GM18858 (cell line): ENCODE data around the gene SPEG.

Experiments
- ATAC-seq: cut with Tn5 transposase; IDR thresholded peaks from one replicate; pipeline ENCODE4 v1.9.1; 2021; ENCODE audit not compliant: unreplicated experiment

Gene SPEG

DNA sequence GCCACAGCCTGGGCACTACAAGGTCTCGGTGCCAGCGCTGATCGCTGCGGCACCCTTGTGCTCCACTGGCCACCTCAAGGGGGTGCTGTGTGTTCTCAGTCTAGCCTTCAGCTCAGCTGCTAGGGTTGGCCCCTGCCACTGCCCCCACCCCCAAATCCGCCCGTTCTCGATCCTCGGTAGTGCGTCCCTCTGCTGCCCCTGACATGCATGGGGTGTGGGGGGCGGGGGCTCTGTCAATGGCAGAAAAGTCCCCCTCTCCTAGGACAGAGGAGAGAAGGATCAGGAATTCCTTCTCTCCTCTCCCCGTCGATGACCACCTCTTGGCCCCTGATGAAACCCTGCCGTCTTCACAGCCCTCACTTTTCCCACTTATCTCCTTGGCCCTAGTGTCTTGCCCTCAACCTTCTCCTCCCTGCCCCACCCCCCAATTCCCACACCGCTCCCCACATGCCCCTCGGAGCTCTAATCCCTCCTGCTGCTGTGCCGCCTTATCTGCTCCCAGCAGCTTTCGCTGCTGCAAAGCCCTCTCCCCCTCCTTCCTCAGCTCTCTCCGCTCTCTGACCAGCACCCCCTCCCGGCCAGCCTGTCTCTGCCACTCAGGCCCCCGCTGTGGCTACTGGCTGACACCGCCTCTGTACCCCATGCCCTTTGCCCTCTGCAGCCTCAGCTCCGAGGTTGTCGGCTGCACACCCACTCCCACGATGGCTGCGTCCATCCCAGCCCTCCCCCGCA, 75.3 kb downstream of the SPEG start:
- peak; percentile 65 for ATAC-seq

DNA sequence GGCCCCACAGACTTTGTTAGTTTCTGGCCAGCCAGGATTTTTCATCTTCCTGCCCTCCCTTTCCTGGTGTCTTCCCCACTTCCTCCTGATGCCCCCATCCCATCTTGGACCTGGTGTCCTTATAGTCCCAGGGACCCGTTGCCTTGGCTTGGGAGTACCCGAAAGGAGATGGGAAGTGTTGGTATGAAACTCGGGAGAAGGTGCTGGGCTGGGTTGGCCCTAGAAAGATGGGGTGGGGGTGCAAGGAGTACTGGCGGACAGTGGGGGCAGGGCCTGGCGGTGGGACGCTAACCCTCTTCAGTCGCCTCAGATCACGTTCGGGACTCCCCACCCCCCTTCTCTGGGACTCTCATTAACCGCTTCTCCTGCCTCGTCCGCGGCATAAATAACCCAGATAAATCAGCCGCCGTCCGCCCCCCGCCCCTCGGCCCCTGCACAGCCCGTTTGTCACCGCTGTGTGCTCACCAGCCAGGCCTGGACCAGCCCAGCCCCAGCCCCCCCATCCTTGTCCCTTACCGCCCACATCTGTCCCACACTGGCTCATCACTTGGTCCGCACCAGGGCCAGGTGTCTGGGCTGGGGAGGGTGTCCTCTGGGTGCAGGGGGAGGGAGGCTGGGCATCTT, 76.0 kb downstream of the SPEG start:
- no peak for ATAC-seq

DNA sequence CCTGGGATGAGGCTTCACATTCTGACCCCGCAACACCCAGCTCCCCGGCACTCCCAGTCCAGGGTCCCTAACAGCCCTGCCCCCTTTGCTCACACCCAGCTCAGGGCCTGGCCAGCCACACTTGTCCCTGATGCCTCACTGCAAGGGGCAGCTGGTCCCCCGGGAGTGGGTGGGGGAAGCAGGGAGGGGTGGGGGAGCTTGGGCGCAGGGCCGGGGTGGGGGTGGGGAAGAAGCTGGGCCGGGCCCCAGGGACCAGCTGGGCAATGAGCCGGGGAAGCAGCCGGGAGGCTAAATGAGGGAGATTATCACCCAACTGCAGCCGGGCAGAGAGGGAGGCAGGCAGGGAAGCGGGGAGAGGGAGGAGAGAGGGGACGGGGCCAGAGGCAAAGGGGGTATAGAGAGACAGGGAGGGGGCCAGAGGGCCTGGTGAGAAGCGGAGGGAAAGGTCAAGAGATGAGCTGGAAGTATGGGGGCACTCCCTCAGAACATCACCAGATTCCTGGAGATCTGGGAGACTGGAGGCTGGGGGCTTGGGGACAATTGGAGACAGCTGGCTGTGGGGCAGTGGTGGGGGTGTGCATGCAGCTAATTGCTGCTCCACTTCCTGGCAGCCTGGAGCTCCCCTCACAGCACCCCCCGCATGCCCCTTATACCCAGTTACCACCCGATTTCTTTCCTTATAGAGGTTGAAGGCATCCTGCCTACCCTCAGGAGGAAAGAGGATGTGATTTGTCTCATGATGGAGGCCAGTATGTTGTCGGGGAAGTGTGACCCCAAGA, 77.1 kb downstream of the SPEG start:
- no peak for ATAC-seq

DNA sequence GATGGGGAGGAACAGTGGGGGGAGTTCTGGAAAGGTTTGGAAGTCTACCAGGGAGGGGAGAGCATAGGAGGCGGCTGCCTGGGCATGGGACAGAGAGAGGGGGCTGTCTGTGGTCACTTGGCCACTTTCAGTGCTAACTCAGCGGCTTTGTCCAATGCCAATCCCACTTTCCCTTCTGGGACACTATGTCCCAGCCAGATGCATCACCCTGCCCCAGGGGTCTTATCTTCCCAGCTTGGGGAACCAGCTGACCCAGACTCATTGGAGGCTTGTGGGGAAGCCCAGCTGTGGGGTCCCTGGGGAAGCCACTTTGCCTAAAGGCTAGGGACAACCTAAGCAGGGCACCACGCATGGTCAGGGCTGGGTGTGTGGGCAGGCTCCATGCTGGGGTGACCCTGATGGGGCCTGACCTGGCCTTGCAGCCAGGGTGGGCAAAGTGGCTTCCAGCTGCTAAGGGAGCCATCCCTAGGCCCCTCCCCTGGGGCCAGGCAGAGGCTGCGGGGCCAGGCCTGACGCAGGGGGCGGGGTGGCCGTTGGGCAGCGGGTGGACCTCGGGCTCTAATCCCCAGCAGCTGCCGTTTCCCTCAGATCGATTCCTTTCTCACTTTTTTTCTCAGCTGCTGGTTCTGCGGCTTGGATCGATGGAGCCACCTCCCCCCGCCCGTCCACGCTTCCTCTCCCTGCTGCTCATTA, 78.0 kb downstream of the SPEG start:
- ATAC-seq: no peak

DNA sequence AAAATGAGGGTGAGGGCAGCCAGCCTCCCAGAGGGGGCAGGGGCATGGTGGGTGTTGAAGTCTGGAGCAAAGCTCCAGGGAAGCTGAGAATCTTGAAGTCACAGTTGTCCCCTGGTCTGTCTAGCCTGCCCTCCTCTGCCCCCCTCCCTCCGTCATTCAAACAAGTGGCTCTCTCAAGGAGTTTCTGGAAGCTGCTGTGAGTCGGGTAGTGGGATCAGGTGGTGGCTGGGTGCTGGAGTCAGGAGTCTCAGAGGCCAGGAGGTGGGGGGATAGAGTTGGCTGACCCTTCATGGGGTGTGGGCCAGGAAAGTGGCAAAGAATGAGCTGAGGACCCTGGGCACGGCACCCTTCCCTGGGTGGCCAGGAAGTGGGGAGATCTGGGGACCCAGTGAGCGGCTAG, 79.1 kb downstream of the SPEG start:
- no peak for ATAC-seq

- ATAC-seq: no peak
Observed at GRCh38 chr2:219514196-219514761, 79.6 kb downstream of the SPEG start, which contains the start of gene ASIC4. TSS of gene ASIC4 (plus strand) at chr2:219514482. CDS start at chr2:219514725, 243 bp downstream.

DNA sequence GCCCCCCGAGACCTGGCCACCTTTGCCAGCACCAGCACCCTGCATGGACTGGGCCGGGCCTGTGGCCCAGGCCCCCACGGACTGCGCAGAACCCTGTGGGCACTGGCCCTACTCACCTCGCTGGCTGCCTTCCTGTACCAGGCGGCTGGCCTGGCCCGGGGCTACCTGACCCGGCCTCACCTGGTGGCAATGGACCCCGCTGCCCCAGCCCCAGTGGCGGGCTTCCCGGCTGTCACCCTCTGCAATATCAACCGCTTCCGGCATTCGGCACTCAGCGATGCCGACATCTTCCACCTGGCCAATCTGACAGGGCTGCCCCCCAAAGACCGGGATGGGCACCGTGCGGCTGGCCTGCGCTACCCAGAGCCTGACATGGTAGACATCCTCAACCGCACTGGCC, 80.2 kb downstream of the SPEG start:
- no peak for ATAC-seq

GRCh38 chr2:219515874-219516629, 81.4 kb downstream of the SPEG start:
- no peak for ATAC-seq

- no peak for ATAC-seq
Observed at GRCh38 chr2:219516888-219517287, 82.2 kb downstream of the SPEG start.

- no peak for ATAC-seq
Observed at GRCh38 chr2:219517954-219518778, 83.5 kb downstream of the SPEG start.

- ATAC-seq: no peak
Observed at GRCh38 chr2:219519526-219519916, 84.9 kb downstream of the SPEG start.

DNA sequence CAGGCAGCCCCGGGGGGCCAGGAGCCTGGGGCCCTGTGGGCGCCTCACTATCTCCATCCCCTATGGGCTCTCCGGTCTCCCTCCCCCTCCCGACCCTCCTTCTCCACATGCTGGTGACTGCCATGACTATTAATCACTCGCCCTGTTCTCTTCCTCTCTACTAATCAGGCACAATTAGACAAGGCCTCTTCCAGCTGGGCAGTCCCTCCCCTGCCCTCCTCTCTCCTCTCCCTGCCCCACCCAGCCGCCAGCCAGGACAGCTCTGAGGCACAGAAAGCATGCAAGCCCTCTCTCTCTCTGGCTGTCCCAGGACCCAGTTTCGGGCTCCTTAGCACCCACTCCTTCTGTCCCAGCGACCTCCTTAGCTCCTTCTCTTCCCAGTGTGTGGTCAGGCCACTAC, 85.4 kb downstream of the SPEG start:
- no peak for ATAC-seq

GRCh38 chr2:219521066-219521880, 86.6 kb downstream of the SPEG start:
- ATAC-seq: no peak

DNA sequence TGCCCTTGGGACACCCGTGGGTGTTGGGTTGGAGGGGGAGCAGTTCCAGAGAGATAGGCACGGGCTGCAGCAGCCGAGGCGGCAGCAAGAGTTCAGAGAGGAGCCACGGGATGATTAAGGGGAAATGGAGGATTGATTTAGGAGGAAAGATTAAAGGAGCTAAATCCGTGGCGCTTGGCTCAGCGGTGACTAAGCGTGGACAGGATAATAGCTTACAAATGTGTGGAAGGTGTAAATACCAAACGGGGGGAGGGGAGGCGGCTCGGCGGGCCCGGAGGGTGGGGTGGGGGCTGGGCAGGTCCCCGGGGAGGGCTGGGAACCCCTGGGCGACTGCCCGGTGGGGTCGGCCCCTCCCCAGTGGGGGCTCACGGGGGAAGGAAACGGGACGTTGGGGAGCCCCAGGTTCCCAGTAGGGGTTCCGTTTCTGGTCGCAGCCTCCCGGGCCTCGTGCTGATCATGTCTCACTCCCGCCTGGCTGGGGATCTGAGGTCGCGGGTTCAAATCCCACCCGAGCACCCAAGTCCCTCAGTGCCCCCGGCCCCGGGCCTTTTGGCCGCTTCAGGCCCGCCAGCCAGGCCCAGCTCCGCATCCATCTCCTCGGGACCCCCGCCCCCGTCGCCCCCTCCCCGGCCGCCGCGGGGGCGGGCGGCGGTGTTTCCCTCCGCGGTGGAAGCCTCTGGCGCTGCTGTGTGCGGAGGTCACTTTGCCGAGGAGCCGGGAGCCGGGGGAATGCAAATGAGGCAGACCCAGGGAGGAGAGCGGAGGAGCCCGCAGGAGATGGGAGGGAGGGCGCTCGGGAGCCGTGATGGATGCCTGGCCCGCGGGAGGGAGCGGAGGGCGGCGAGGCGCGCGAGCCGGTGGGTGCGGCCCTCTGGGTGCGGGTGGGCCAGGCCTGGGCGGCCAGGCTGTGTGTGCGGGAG, 87.7 kb downstream of the SPEG start:
- no peak for ATAC-seq

DNA sequence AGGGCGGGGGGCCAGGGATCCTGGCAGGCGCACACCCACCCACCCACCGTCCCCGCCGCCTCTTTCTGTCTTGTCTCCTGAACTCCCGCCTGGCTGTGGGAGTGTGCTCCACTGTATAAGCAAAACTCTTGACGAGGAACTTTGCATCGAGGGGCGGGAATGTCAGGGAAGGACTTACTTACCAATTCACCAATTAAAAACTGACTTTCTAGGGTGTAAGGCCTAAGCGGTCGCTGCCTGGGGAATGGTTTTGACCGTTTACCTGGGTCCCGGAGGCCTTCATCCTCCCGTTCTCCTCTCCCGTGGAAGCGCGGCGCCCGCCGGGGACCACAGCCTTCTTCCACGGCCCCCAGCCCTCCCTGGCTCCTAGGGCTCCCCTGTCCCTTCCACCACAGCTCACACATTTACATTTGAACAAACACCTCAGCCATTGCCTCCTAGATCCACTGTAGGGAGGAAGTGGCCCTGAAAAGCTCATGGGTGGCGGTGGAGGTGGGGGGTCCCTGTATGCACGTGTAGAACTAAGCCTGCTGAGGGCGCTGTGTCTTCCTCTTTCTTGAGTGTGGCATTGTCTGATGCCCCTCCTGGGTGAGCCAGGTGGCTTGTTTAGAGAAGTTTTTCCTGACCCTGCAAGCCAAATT, 88.5 kb downstream of the SPEG start:
- ATAC-seq: no peak

DNA sequence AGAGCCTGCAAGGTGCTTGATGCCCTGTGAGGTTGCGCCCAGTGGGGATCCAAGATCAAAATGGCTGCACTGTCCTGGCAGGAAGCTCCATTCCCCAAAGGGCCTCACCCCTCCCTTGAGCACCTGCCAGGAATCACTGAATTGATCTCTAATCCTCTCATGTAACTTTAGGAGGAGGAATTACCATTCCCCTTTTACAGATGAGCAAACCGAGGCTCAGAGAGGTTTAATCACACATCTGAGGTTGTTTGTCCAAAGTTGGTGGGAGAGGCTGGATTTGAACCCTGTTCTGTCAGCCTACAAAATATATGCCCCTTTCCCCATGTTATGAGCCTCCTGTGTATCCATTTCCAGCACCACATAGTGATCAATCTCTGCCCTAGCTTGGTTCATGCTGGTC, 90.2 kb downstream of the SPEG start:
- ATAC-seq: no peak
